ENCODE data around the gene KRT5. TPM values are rescaled to one million over a fixed set of nuclear protein-coding genes. Genes with fewer than 3 reads are reported as not detected.

The KRT5 gene
- total and polyA plus RNA-seq, 2 experiments from 2014 or later, result not detected

DNA sequence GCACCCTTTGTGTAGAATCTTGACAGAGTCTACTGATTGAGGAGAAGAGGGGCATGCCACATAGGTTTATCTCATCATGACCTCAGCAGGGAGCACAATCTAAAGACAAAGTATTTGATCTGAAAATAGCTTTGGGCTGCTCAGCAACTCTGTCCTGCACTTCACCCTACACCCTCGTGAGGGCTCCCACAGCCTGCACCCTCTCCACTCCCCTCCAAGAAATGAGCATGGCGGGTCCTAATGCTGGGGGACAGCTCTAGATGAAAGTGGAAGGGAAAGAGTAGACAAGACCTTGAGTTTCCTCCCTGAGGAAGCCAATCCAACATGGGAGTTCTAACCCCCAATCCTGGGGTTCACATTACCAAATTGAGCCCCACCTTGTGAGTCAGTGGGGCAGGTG lies 10.7 kb upstream of the KRT5 start (continued):
- TF ChIP-seq, protein P1, sequence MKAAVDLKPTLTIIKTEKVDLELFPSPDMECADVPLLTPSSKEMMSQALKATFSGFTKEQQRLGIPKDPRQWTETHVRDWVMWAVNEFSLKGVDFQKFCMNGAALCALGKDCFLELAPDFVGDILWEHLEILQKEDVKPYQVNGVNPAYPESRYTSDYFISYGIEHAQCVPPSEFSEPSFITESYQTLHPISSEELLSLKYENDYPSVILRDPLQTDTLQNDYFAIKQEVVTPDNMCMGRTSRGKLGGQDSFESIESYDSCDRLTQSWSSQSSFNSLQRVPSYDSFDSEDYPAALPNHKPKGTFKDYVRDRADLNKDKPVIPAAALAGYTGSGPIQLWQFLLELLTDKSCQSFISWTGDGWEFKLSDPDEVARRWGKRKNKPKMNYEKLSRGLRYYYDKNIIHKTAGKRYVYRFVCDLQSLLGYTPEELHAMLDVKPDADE (IDR thresholded peaks at IDR 0.05), result no peak

DNA sequence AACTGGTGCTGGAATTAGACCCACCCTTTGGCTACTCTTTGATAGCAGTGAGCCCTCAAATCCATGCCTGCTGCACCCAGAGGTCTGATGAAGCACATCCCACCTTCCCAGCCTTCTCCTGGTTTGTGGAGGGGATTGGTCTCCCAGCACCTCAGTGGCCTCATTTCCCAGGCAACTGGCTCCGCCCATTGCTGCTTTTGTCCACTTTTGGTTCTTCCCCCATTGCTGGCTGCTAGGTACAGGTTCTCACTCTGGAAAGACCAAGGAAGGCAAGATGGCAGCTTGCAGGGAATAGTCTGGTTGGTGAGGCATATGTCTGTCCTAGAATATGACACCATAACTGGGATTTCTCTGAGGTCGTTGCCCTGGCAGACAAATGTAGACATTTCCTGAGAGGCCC lies 10.2 kb upstream of the KRT5 start:
- Histone ChIP-seq H3K9me2 (ENCODE audit: insufficient read depth) (no peaks in the 10 kb centered on the region), H3K36me3 (ENCODE audit: insufficient read depth) (no peaks in the 10 kb centered on the region), H3K27me3 (ENCODE audit: insufficient read depth) (no peaks in the 10 kb centered on the region), H3F3A (replicated peaks; ENCODE audit: low read depth) (no peaks in the 10 kb centered on the region), H3K4me2 (no peak overlapping the region), H3K4me1 (ENCODE audit: insufficient read depth) (no peaks in the 10 kb centered on the region), H4K20me1 (replicated peaks; ENCODE audit: insufficient read depth) (no peaks in the 10 kb centered on the region), H3K27ac (ENCODE audit: low read depth) (no peak overlapping the region), H2AFZ (no peak overlapping the region), H3K79me2 (replicated peaks; ENCODE audit: insufficient read depth) (no peaks in the 10 kb centered on the region), H3K4me3 (no peak overlapping the region)
- H3K27me3 Mint-ChIP-seq (ENCODE audit: insufficient read depth, low read depth, poor library complexity), result peaks cover 4% of the 10 kb centered on the region
- H3K27ac Mint-ChIP-seq, result no peak overlapping the region
- DNase-seq (ENCODE audit: low spot score), result no peak
- no peaks in the 10 kb centered on the region for H3K4me1 Mint-ChIP-seq
- no peak for ATAC-seq
- H3K9me3 Mint-ChIP-seq, result no peaks in the 10 kb centered on the region
- TF ChIP-seq EZH2 (IDR thresholded peaks at IDR 0.05; ENCODE audit: low read depth, unreplicated experiment) (no peak), NANOG (IDR thresholded peaks at IDR 0.05; ENCODE audit: borderline replicate concordance) (no peak), JUNB (IDR thresholded peaks at IDR 0.05; ENCODE audit: unreplicated experiment) (no peak)
- TF ChIP-seq, protein P1 (IDR thresholded peaks at IDR 0.05), result no peak
- no peak overlapping the region for H3K4me3 Mint-ChIP-seq
- H3K36me3 Mint-ChIP-seq (ENCODE audit: low read depth), result no peaks in the 10 kb centered on the region

- TF ChIP-seq CTCF (conservative IDR thresholded peaks at IDR 0.05; ENCODE audit: low read depth in 2 of 2), result no peak
- TF ChIP-seq NANOG (IDR thresholded peaks at IDR 0.05; ENCODE audit: borderline replicate concordance), result no peak
- TF ChIP-seq EZH2 (IDR thresholded peaks at IDR 0.05; ENCODE audit: low read depth, unreplicated experiment), result no peak
- no peak for TF ChIP-seq JUNB (IDR thresholded peaks at IDR 0.05; ENCODE audit: unreplicated experiment)
- H3K9me2 ChIP-seq (ENCODE audit: insufficient read depth), result no peaks in the 10 kb centered on the region
- no peaks in the 10 kb centered on the region for H3K36me3 ChIP-seq (ENCODE audit: insufficient read depth)
- Mint-ChIP-seq H3K9me3 (no peaks in the 10 kb centered on the region), H3K4me3 (no peak overlapping the region), H3K27ac (no peak overlapping the region), H3K4me1 (no peaks in the 10 kb centered on the region), H3K36me3 (ENCODE audit: low read depth) (no peaks in the 10 kb centered on the region), H3K27me3 (ENCODE audit: insufficient read depth, low read depth, poor library complexity) (peaks cover 4% of the 10 kb centered on the region)
- no peaks in the 10 kb centered on the region for H4K20me1 ChIP-seq (replicated peaks; ENCODE audit: insufficient read depth)
- H3F3A ChIP-seq (replicated peaks; ENCODE audit: low read depth), result no peaks in the 10 kb centered on the region
- no peak for ATAC-seq
- H3K79me2 ChIP-seq (replicated peaks; ENCODE audit: insufficient read depth), result no peaks in the 10 kb centered on the region
- H3K4me2 ChIP-seq, result no peak overlapping the region
- no peaks in the 10 kb centered on the region for H3K4me1 ChIP-seq (ENCODE audit: insufficient read depth)
- H3K4me3 ChIP-seq, result no peak overlapping the region
- H3K27me3 ChIP-seq (ENCODE audit: insufficient read depth), result no peaks in the 10 kb centered on the region
- DNase-seq (ENCODE audit: low spot score), result no peak
- no peak overlapping the region for H3K27ac ChIP-seq (ENCODE audit: low read depth)
- no peak overlapping the region for H2AFZ ChIP-seq
Observed at GRCh38 chr12:52529846-52530245, 9.7 kb upstream of the KRT5 start.
